ENCODE results near the gene TROAP. TPM values are rescaled to one million over a fixed set of nuclear protein-coding genes. Genes with fewer than 3 reads are reported as not detected.
"Not testable (repeated sequence)": the region's sequence is repeated elsewhere in the genome, so short reads cannot be mapped to it uniquely, and the experiment has no call there.

TROAP gene
- total RNA-seq, 1 donor from 2014 or later, result 46.0 TPM

DNA sequence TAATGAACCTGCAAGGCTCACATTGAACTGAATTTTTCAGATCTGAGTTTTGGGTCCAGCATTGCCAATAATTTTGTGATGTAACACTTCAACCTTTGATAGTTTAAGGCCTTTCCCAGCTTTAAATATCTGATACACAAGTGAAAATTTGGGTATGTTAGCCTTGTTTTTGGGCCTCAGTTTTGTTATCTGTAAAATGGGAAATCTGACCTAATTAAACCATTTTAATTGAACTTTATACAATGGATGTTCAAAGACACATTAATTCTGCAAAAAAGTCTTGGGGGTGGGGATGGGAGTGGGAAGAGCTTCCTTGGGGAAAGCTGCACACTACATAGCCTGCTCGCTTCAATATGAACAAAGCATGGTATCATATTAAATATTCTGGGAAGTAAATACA, 39.0 kb downstream of the TROAP start:
- no peak overlapping the region for H3K27ac Mint-ChIP-seq
- H3K36me3 Mint-ChIP-seq (ENCODE audit: low read depth), result no peaks in the 10 kb centered on the region
- intact Hi-C loops (cut with micrococcal nuclease), result no loop called here

GRCh38 chr12:49364989-49365388, 41.9 kb downstream of the TROAP start:
- no peaks in the 10 kb centered on the region for H3K9me3 Mint-ChIP-seq
- no peak overlapping the region for H3K4me3 Mint-ChIP-seq
- no peaks in the 10 kb centered on the region for H3K36me3 Mint-ChIP-seq (ENCODE audit: low read depth)
- DNase-seq (ENCODE audit: low spot score), result no peak
- intact Hi-C loops (cut with micrococcal nuclease), result loop anchor here (5.0 kb wide), 2 partner anchors 257 to 377 kb away; partner anchors contain the start of genes PRPF40B and TMBIM6
- H3K27ac Mint-ChIP-seq, result no peak overlapping the region
- no peaks in the 10 kb centered on the region for H3K27me3 Mint-ChIP-seq (ENCODE audit: insufficient read depth)
- H3K4me1 Mint-ChIP-seq (ENCODE audit: low read depth), result peaks cover 32% of the 10 kb centered on the region

More for the DNA sequence above, 39.0 kb downstream of the TROAP start:
- Mint-ChIP-seq H3K4me3 (no peak overlapping the region), H3K9me3 (no peaks in the 10 kb centered on the region), H3K27me3 (ENCODE audit: insufficient read depth) (peaks cover 10% of the 10 kb centered on the region), H3K4me1 (ENCODE audit: low read depth) (peaks cover 22% of the 10 kb centered on the region)
- DNase-seq (ENCODE audit: low spot score), result no peak

- Mint-ChIP-seq H3K4me1 (ENCODE audit: low read depth) (peaks cover 37% of the 10 kb centered on the region), H3K9me3 (no peaks in the 10 kb centered on the region), H3K36me3 (ENCODE audit: low read depth) (no peaks in the 10 kb centered on the region), H3K4me3 (peak overlapping the region; percentile 87), H3K27me3 (ENCODE audit: insufficient read depth) (no peaks in the 10 kb centered on the region), H3K27ac (no peak overlapping the region)
- no peak for DNase-seq (ENCODE audit: low spot score)
- intact Hi-C loops (cut with micrococcal nuclease), result loop anchor here (5.0 kb wide), 2 partner anchors 257 to 377 kb away; partner anchors contain the start of genes PRPF40B and TMBIM6
Observed at GRCh38 chr12:49365542-49365941, 42.5 kb downstream of the TROAP start.

DNA sequence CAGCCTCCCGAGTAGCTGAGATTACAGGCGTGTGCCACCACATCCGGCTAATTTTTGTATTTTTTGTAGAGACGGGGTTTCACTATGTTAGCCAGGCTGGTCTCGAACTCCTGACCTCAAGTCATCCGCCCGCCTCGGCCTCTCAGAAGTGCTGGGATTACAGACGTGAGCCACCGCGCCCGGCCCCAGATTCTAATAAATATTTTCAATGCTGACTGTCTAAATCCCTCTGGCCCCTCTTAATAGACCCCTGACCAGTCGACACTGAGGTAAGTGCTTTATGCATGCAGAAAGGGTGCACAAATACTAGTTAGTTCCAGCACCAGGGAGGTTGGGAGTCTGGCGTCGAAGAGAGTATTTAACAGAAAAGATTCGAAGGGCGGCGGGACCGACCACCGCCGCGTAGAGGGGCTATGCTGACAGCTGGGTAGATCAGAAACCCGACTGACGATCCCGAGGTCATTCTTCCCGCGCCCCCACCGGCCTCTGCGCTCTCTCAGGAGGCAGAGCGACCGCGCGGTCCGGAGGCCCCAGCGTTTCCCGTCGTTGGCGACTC, 43.1 kb downstream of the TROAP start:
- intact Hi-C loops (cut with micrococcal nuclease), result loop anchor here (1.0 to 5.0 kb wide), 6 partner anchors 23 to 475 kb away; partner anchors contain the start of genes PRPF40B, TMBIM6 and TROAP
- H3K4me1 Mint-ChIP-seq (ENCODE audit: low read depth), result peaks cover 43% of the 10 kb centered on the region
- peak overlapping the region; percentile 87 for H3K4me3 Mint-ChIP-seq
- H3K9me3 Mint-ChIP-seq, result no peaks in the 10 kb centered on the region
- peaks cover 1% of the 10 kb centered on the region for H3K36me3 Mint-ChIP-seq (ENCODE audit: low read depth)
- H3K27ac Mint-ChIP-seq, result peak overlapping the region; percentile 94
- no peak for DNase-seq (ENCODE audit: low spot score)
- H3K27me3 Mint-ChIP-seq (ENCODE audit: insufficient read depth), result no peaks in the 10 kb centered on the region

- peak overlapping the region; percentile 87 for H3K4me3 Mint-ChIP-seq
- peak overlapping the region; percentile 94 for H3K27ac Mint-ChIP-seq
- DNase-seq (ENCODE audit: low spot score), result peak; percentile 89
- peaks cover 48% of the 10 kb centered on the region for H3K4me1 Mint-ChIP-seq (ENCODE audit: low read depth)
- intact Hi-C loops (cut with micrococcal nuclease), result loop anchor here (1.0 to 5.0 kb wide), 7 partner anchors 24 to 474 kb away; partner anchors contain the start of genes PRPF40B, TMBIM6 and TROAP
- peaks cover 6% of the 10 kb centered on the region for H3K36me3 Mint-ChIP-seq (ENCODE audit: low read depth)
- no peaks in the 10 kb centered on the region for H3K27me3 Mint-ChIP-seq (ENCODE audit: insufficient read depth)
- no peaks in the 10 kb centered on the region for H3K9me3 Mint-ChIP-seq
Observed at GRCh38 chr12:49366652-49367380, 43.8 kb downstream of the TROAP start.

- H3K4me1 Mint-ChIP-seq (ENCODE audit: low read depth), result peaks cover 48% of the 10 kb centered on the region
- no peaks in the 10 kb centered on the region for H3K27me3 Mint-ChIP-seq (ENCODE audit: insufficient read depth)
- no peaks in the 10 kb centered on the region for H3K9me3 Mint-ChIP-seq
- peak within 1 kb of the TSS; percentile 87 for H3K4me3 Mint-ChIP-seq
- DNase-seq (ENCODE audit: low spot score), result no peak
- H3K27ac Mint-ChIP-seq, result peak within 1 kb of the TSS; percentile 94
- intact Hi-C loops (cut with micrococcal nuclease), result loop anchor here (1.0 to 5.0 kb wide), 6 partner anchors 25 to 473 kb away; partner anchors contain the start of genes PRPF40B and TMBIM6
- H3K36me3 Mint-ChIP-seq (ENCODE audit: low read depth), result peaks cover 6% of the 10 kb centered on the region
Observed at GRCh38 chr12:49367381-49368239, 44.6 kb downstream of the TROAP start, which contains the start of gene SPATS2. Gene SPATS2, plus strand, starts transcription at chr12:49367462. Its CDS starts 93,551 bp downstream, at chr12:49461013.

DNA sequence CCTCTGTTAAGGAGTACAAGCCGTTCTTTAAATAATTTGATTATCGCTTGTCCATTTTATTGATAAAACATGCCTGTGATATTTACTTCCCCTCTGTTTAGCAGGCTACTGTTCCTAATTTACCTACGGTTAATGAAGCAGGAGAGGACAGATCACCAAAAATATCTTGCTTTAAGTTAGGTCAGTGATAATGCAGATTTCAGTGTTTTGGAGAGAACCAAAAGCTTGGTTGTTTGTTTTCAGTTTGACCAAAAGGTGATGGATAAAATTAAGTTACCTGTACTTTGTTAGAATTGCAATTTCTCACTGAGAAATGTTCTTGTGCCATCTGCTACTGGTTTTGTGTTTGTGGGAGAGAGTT, 45.2 kb downstream of the TROAP start:
- intact Hi-C loops (cut with micrococcal nuclease), result loop anchor here (2.0 to 5.0 kb wide), 3 partner anchors 83 to 374 kb away; partner anchors contain the start of genes PRPF40B and TMBIM6
- no peak overlapping the region for H3K27ac Mint-ChIP-seq
- peaks cover 48% of the 10 kb centered on the region for H3K4me1 Mint-ChIP-seq (ENCODE audit: low read depth)
- DNase-seq (ENCODE audit: low spot score), result no peak
- H3K36me3 Mint-ChIP-seq (ENCODE audit: low read depth), result peaks cover 6% of the 10 kb centered on the region
- H3K4me3 Mint-ChIP-seq, result peak overlapping the region; percentile 87
- H3K27me3 Mint-ChIP-seq (ENCODE audit: insufficient read depth), result no peaks in the 10 kb centered on the region
- no peaks in the 10 kb centered on the region for H3K9me3 Mint-ChIP-seq

DNA sequence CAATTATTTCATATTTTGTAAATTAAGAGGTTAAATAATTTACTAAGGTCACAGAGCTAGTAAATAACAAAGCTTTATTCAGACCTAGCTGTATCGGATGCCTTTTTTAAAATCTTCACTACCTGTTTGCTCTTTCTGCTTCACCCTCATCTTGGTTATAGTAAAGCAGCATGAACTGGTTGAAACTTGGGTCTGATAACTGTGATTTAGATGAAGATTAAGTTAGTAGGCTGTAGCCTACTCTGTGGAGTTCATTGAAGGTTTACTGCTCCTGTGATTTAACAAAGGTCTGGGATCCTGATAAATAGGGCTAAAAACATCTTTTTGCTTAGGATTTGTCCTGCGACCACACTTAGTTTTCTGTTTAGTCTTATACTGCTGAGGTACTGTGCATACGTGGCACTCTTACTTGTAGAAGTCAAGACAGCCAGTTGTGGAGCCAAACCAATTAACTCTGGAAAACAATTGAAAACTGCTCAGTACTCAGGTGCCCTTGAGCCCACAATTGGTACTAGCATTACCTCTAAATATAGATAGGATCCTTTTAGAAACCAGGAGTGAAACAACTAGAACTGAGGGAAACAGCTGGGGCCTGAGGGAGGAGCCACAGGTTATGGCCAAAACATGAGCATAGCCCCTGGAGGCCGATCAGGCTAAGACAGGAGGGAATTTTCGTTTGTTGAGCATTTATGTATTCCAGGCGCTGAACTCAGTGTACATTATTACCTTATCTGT, 46.5 kb downstream of the TROAP start:
- Mint-ChIP-seq H3K36me3 (ENCODE audit: low read depth) (peaks cover 6% of the 10 kb centered on the region), H3K27me3 (ENCODE audit: insufficient read depth) (no peaks in the 10 kb centered on the region), H3K4me3 (peak overlapping the region; percentile 23), H3K4me1 (ENCODE audit: low read depth) (peaks cover 48% of the 10 kb centered on the region), H3K27ac (no peak overlapping the region), H3K9me3 (no peaks in the 10 kb centered on the region)
- DNase-seq (ENCODE audit: low spot score), result no peak
- intact Hi-C loops (cut with micrococcal nuclease), result loop anchor here (2.0 to 5.0 kb wide), 3 partner anchors 81 to 373 kb away; partner anchors contain the start of genes PRPF40B and TMBIM6

DNA sequence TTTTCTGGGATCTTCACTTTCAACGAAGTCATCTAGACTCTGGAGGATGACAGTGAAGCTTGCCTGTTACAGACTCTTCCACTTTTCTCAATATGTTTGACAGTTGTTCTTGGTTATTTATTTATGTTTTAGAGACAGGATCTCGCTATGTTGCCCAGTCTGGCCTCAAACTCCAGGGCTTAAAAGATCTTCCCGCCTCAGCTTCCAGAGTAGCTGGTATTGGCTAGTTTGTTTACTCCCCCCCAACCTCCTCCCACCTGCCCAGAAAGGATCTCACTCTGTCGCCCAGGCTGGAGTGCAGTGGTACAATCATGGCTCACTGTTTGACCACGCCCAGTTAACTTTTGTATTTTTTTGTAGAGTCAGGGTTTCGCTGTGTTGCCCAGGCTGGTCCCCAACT, 47.5 kb downstream of the TROAP start:
- intact Hi-C loops (cut with micrococcal nuclease), result no loop called here
- no peak overlapping the region for H3K4me3 Mint-ChIP-seq
- no peaks in the 10 kb centered on the region for H3K27me3 Mint-ChIP-seq (ENCODE audit: insufficient read depth)
- peaks cover 6% of the 10 kb centered on the region for H3K36me3 Mint-ChIP-seq (ENCODE audit: low read depth)
- H3K4me1 Mint-ChIP-seq (ENCODE audit: low read depth), result peaks cover 52% of the 10 kb centered on the region
- no peaks in the 10 kb centered on the region for H3K9me3 Mint-ChIP-seq
- no peak overlapping the region for H3K27ac Mint-ChIP-seq
- DNase-seq (ENCODE audit: low spot score), result no peak

- intact Hi-C loops (cut with micrococcal nuclease), result no loop called here
- Mint-ChIP-seq H3K27me3 (ENCODE audit: insufficient read depth) (no peaks in the 10 kb centered on the region), H3K36me3 (ENCODE audit: low read depth) (peaks cover 6% of the 10 kb centered on the region), H3K9me3 (no peaks in the 10 kb centered on the region), H3K4me3 (no peak overlapping the region), H3K27ac (no peak overlapping the region), H3K4me1 (ENCODE audit: low read depth) (peaks cover 20% of the 10 kb centered on the region)
- no peak for DNase-seq (ENCODE audit: low spot score)
Observed at GRCh38 chr12:49375406-49375805, 52.4 kb downstream of the TROAP start.

DNA sequence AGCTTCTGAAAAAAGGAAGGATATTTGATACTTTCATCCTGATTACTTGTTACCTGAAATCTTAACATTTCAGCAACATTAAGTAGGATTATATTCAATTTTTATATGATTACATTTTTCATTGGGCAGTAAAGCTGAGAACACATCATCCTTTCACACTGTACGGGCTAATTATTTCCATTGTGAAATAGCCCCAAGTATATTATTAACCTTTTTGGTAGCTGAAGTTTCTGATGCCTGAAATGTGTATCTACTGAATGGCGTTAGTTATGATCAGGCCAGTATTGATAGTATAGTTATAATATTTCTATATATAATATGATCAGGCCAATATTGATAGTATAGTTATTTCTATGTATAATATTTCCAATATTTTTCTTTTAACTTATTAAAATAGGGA, 54.3 kb downstream of the TROAP start:
- Mint-ChIP-seq H3K36me3 (ENCODE audit: low read depth) (no peaks in the 10 kb centered on the region), H3K9me3 (no peaks in the 10 kb centered on the region), H3K27me3 (ENCODE audit: insufficient read depth) (no peaks in the 10 kb centered on the region), H3K4me1 (ENCODE audit: low read depth) (peaks cover 8% of the 10 kb centered on the region), H3K4me3 (no peak overlapping the region), H3K27ac (no peak overlapping the region)
- intact Hi-C loops (cut with micrococcal nuclease), result no loop called here
- DNase-seq (ENCODE audit: low spot score), result no peak

- intact Hi-C loops (cut with micrococcal nuclease); H3K27ac Mint-ChIP-seq; H3K36me3 Mint-ChIP-seq (ENCODE audit: low read depth): not testable (repeated sequence)
Observed at GRCh38 chr12:49380184-49380583, 57.1 kb downstream of the TROAP start.

More at GRCh38 chr12:49380184-49380583, 57.1 kb downstream of the TROAP start:
- not testable (repeated sequence) for DNase-seq (ENCODE audit: low spot score); H3K4me3 Mint-ChIP-seq; H3K4me1 Mint-ChIP-seq (ENCODE audit: low read depth); H3K27me3 Mint-ChIP-seq (ENCODE audit: insufficient read depth); H3K9me3 Mint-ChIP-seq

Measured in activated T-helper 1 cell treated with anti-CD3 and anti-CD28 coated beads, Interleukin-12 subunit alpha, Interleukin-12 subunit beta, Interleukin-2, Interleukin-4 antibody, amounts not matched to agents 30 ng/mL and 10 ng/mL and 1 ng/mL, durations not matched to agents 14 hours and 24 hours and 36 hours (primary cell).